Prostate gland (tissue), 2 donors: ENCODE measurements around the gene BASP1.

Experiments used
- CTCF ChIP-seq, 4 experiments: fragments of 200-600 bp in 2 of 4; fragments of 450-650 bp in 2 of 4; sonication (generic) in 2 of 4; IDR thresholded peaks; 1 replicate in 3 of 4; 2 replicates in 1 of 4; pipeline ENCODE4 v1.5.1; 2016 to 2019; ENCODE audit warnings: antibody characterized with exemption in 4 of 4, mild to moderate bottlenecking in 2 of 4, moderate library complexity in 2 of 4
- POLR2A ChIP-seq: fragments of 450-650 bp; IDR thresholded peaks from one replicate; pipeline ENCODE4 v1.6.1; 2016; ENCODE audit warnings: antibody characterized with exemption, mild to moderate bottlenecking
- POLR2AphosphoS5 ChIP-seq: sonication (generic); formaldehyde crosslinking; IDR thresholded peaks from one replicate; pipeline ENCODE4 v1.6.1; 2017; ENCODE audit warnings: antibody characterized with exemption

- TF ChIP-seq CTCF (IDR thresholded peaks at IDR 0.05) (no peak), POLR2AphosphoS5 (no peak), POLR2A (no peak)
These were observed 18.4 kb downstream of the BASP1 start for GRCh38 chr5:17235731-17236330.
